Measurements from ENCODE around the gene AMZ1.

GRCh38 chr7:2655870-2656614 is 32.0 kb upstream of the AMZ1 start:
- TF ChIP-seq TAF1 (IDR thresholded peaks at IDR 0.05; ENCODE audit: low read depth, low read length) (no peak), POLR2A (IDR thresholded peaks at IDR 0.05; ENCODE audit: low read depth, low read length) (no peak), POLR2AphosphoS5 (IDR thresholded peaks at IDR 0.05; ENCODE audit: low read depth, low read length) (no peak)

All from GM12891 (cell line).